GM04503 (cell line): ENCODE measurements around the gene RMRP.

ENCODE experiments used
- DNase-seq: peaks from one replicate; pipeline ENCODE4 v3.0.0-alpha.2; 2012; ENCODE audit warnings: low read depth

The RMRP gene

GRCh38 chr9:35609820-35610163 is 48.0 kb downstream of the RMRP start:
- DNase-seq: no peak

GRCh38 chr9:35609001-35609819 is 48.6 kb downstream of the RMRP start:
- no peak for DNase-seq

DNA sequence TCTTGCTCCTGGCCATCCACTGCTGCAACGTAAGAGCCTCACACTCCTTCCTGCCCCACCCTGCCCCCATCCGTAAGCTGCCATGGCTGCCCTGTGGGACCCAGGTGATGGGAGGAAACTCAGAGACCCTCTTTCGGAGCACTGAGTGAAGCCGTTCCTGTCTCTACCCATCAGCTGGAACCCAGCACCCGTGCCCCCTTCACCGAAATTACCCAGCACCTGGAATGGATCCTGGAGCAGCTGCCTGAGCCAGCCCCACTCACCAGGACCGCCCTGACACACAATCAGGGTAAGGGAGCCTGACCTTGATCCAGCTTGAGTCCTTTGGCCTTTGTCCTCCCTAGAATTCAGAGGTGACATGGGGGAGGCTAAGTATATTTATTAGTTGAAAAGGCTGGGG is 49.6 kb downstream of the RMRP start:
- no peak for DNase-seq
